OCI-LY7 (cell line): ENCODE measurements around the gene THEMIS. TPM values are rescaled to one million over a fixed set of nuclear protein-coding genes. Genes with fewer than 3 reads are reported as not detected.

ENCODE experiments used
- BruUV-seq: library from RNA; stranded (reverse); fragments of 400-500 nt; replicated peaks from 2 replicates; lab custom pipeline; 2021; lab: Mats Ljungman, UMichigan
- CTCF ChIA-PET: fragments of 300-600 bp; sonication (Branson Sonifier 250); formaldehyde crosslinking; loops from one replicate; lab custom pipeline; 2022; ENCODE audit warnings: antibody characterized with exemption; ENCODE audit not compliant: unreplicated experiment; lab: Charles Lee
- POLR2A ChIA-PET: fragments of 300-600 bp; sonication (Branson Sonifier 250); formaldehyde crosslinking; loops from one replicate; lab custom pipeline; 2022; ENCODE audit warnings: antibody characterized with exemption; lab: Charles Lee
- DNase-seq: peaks from one replicate; pipeline ENCODE4 v3.0.0-alpha.2; 2015; ENCODE audit warnings: low spot score
- H2AFZ ChIP-seq: fragments of 200-600 bp; sonication (generic), shearing (Covaris generic); 2 replicates; pipeline ENCODE4 v1.6.1; 2014; ENCODE audit warnings: mild to moderate bottlenecking, antibody characterized with exemption, low read length, moderate library complexity
- H3K27ac ChIP-seq: fragments of 200-600 bp; sonication (generic); 2 replicates; pipeline ENCODE4 v1.5.1; 2014; ENCODE audit warnings: mixed run types, low read depth, mild to moderate bottlenecking, moderate library complexity, low read length, inconsistent platforms; ENCODE audit not compliant: poor library complexity, severe bottlenecking
- H3K36me3 ChIP-seq: fragments of 200-600 bp; sonication (generic); 2 replicates; pipeline ENCODE4 v1.6.1; 2014; ENCODE audit warnings: mild to moderate bottlenecking, antibody characterized with exemption, low read length, moderate library complexity, mixed read lengths; ENCODE audit not compliant: insufficient read depth
- H3K4me1 ChIP-seq: fragments of 200-600 bp; sonication (generic); 2 replicates; pipeline ENCODE4 v1.5.1; 2014; ENCODE audit warnings: mild to moderate bottlenecking, low read length; ENCODE audit not compliant: insufficient read depth, poor library complexity, severe bottlenecking
- H3K4me2 ChIP-seq: fragments of 200-600 bp; sonication (generic); 2 replicates; pipeline ENCODE4 v1.6.1; 2014; ENCODE audit warnings: mild to moderate bottlenecking, low read length
- H3K4me3 ChIP-seq: fragments of 200-600 bp; sonication (generic); 2 replicates; pipeline ENCODE4 v1.5.1; 2014; ENCODE audit warnings: mild to moderate bottlenecking, low read depth, low read length; ENCODE audit not compliant: poor library complexity, severe bottlenecking
- H3K79me2 ChIP-seq: fragments of 200-600 bp; sonication (generic); 2 replicates; pipeline ENCODE4 v1.6.1; 2016; ENCODE audit warnings: low read depth, mild to moderate bottlenecking, low read length, moderate library complexity, mixed read lengths; ENCODE audit not compliant: insufficient read depth
- H3K9me2 ChIP-seq: fragments of 200-600 bp; sonication (generic); 2 replicates; pipeline ENCODE4 v1.6.1; 2016; ENCODE audit warnings: mild to moderate bottlenecking, low read length, mixed read lengths; ENCODE audit not compliant: insufficient read depth
- H3K9me3 ChIP-seq: fragments of 200-600 bp; sonication (generic); 2 replicates; pipeline ENCODE4 v1.6.1; 2014; ENCODE audit warnings: mild to moderate bottlenecking, mixed run types, low read length, mixed read lengths
- H4K20me1 ChIP-seq: fragments of 200-600 bp; sonication (generic); 2 replicates; pipeline ENCODE4 v1.6.1; 2014; ENCODE audit warnings: mild to moderate bottlenecking, antibody characterized with exemption, low read length, moderate library complexity, mixed read lengths; ENCODE audit not compliant: insufficient read depth
- EZH2phosphoT487 ChIP-seq: fragments of 200-600 bp; sonication (generic); IDR thresholded peaks from 2 replicates; pipeline ENCODE4 v1.6.1; 2018; ENCODE audit warnings: low read depth, borderline replicate concordance, mild to moderate bottlenecking, mixed run types, antibody characterized with exemption, low read length, moderate library complexity, mixed read lengths
- intact Hi-C: fragments of 100-400 bp; cut with micrococcal nuclease; formaldehyde crosslinking; loops from one replicate; pipeline ENCODE4 v1.10.0; 2022; ENCODE audit not compliant: unreplicated experiment
- total RNA-seq, 2 experiments: library from RNA; depleted of rRNA in 1 of 2; stranded (reverse); fragments of >200 nt in 1 of 2; shearing (Covaris generic) in 1 of 2; gene quantifications; 2 replicates each; pipeline ENCODE4 v1.2.3, GENCODE V29; 2014 to 2022
- TF ChIP-seq, protein P1 (sequence below): fragments of 200-600 bp; sonication (generic); conservative IDR thresholded peaks from 2 replicates; pipeline ENCODE4 v1.5.1; 2014; ENCODE audit warnings: mild to moderate bottlenecking, antibody characterized with exemption, low read length, moderate library complexity, mixed read lengths

THEMIS gene
- total RNA-seq, 2 experiments from 2014 or later, result not detected

GRCh38 chr6:127945434-127946097, 44.7 kb upstream of the THEMIS start:
- H3K9me3 ChIP-seq, result no peaks in the 10 kb centered on the region
- no peak overlapping the region for H3K27ac ChIP-seq
- no TSS peak for BruUV-seq
- intact Hi-C loops, result no loop called here
- no peak for DNase-seq
- H3K4me2 ChIP-seq, result no peak overlapping the region
- H4K20me1 ChIP-seq, result no peaks in the 10 kb centered on the region
- ChIA-PET CTCF (no interaction called here), POLR2A (interaction anchor here (0.7 kb wide), 2 partner anchors 139 to 280 kb away, joined by 3 read pairs; no protein-coding TSS in a partner anchor)
- no peaks in the 10 kb centered on the region for H3K9me2 ChIP-seq
- no peaks in the 10 kb centered on the region for H3K79me2 ChIP-seq
- H2AFZ ChIP-seq, result no peak overlapping the region
- TF ChIP-seq, protein P1, sequence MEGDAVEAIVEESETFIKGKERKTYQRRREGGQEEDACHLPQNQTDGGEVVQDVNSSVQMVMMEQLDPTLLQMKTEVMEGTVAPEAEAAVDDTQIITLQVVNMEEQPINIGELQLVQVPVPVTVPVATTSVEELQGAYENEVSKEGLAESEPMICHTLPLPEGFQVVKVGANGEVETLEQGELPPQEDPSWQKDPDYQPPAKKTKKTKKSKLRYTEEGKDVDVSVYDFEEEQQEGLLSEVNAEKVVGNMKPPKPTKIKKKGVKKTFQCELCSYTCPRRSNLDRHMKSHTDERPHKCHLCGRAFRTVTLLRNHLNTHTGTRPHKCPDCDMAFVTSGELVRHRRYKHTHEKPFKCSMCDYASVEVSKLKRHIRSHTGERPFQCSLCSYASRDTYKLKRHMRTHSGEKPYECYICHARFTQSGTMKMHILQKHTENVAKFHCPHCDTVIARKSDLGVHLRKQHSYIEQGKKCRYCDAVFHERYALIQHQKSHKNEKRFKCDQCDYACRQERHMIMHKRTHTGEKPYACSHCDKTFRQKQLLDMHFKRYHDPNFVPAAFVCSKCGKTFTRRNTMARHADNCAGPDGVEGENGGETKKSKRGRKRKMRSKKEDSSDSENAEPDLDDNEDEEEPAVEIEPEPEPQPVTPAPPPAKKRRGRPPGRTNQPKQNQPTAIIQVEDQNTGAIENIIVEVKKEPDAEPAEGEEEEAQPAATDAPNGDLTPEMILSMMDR, result no peak
- TF ChIP-seq EZH2phosphoT487, result no peak
- H3K4me3 ChIP-seq, result no peak overlapping the region
- no peaks in the 10 kb centered on the region for H3K36me3 ChIP-seq
- H3K4me1 ChIP-seq, result no peaks in the 10 kb centered on the region

DNA sequence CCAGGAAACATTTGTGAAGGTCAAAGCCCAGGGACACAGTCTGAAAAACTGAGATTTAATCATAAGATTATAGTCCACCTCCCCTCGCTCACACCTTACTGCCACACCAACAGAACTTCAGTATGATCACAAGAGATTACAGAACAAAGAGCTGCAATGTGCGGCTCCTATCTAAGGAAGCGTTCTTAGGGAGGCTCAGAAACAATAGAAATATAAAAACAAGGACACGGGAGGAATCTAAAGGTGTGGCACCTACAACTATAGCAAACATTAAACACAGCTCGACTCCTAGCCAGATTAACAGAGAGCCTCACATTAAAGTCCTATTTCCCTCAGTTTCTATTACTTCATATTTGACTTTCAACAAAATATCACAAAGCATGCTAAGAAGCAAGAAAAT, 40.4 kb upstream of the THEMIS start:
- intact Hi-C loops, result no loop called here
- POLR2A ChIA-PET, result no interaction called here
- Histone ChIP-seq H4K20me1 (no peaks in the 10 kb centered on the region), H3K9me2 (no peaks in the 10 kb centered on the region), H3K27ac (no peak overlapping the region), H3K9me3 (no peaks in the 10 kb centered on the region), H3K79me2 (no peaks in the 10 kb centered on the region), H3K36me3 (no peaks in the 10 kb centered on the region), H2AFZ (no peak overlapping the region), H3K4me2 (no peak overlapping the region), H3K4me3 (no peak overlapping the region), H3K4me1 (no peaks in the 10 kb centered on the region)
- TF ChIP-seq, protein P1, result no peak
- no peak for TF ChIP-seq EZH2phosphoT487
- BruUV-seq, result no TSS peak
- CTCF ChIA-PET, result no interaction called here
- DNase-seq, result no peak

- TF ChIP-seq EZH2phosphoT487, result no peak
- TF ChIP-seq, protein P1, result no peak
- no TSS peak for BruUV-seq
- DNase-seq, result no peak
- no peaks in the 10 kb centered on the region for H3K36me3 ChIP-seq
- no peak overlapping the region for H3K4me3 ChIP-seq
- no peaks in the 10 kb centered on the region for H3K79me2 ChIP-seq
- no peaks in the 10 kb centered on the region for H3K9me2 ChIP-seq
- CTCF ChIA-PET, result no interaction called here
- no peak overlapping the region for H3K27ac ChIP-seq
- H2AFZ ChIP-seq, result no peak overlapping the region
- H3K4me2 ChIP-seq, result no peak overlapping the region
- no peaks in the 10 kb centered on the region for H4K20me1 ChIP-seq
- no peaks in the 10 kb centered on the region for H3K9me3 ChIP-seq
- POLR2A ChIA-PET, result interaction anchor here (0.6 to 0.7 kb wide), 2 partner anchors 154 to 486 kb away, joined by 3 read pairs; no protein-coding TSS in a partner anchor
- intact Hi-C loops, result no loop called here
- no peaks in the 10 kb centered on the region for H3K4me1 ChIP-seq
Observed at GRCh38 chr6:127939442-127940066, 38.7 kb upstream of the THEMIS start.
